ENCODE results near the gene PARVA.
A peak's percentile ranks its signal among the peaks of the same experiment; 100 is the strongest.

The PARVA gene

GRCh38 chr11:12556788-12557384 is 179.5 kb downstream of the PARVA start (continued):
- TF ChIP-seq PATZ1 (CRISPR knock-in tag; IDR thresholded peaks at IDR 0.05; ENCODE audit: borderline replicate concordance) (no peak), OSR1 (CRISPR knock-in tag; IDR thresholded peaks at IDR 0.05) (no peak), TCF4 (CRISPR knock-in tag; IDR thresholded peaks at IDR 0.05; ENCODE audit: borderline replicate concordance) (no peak), PPARA (CRISPR knock-in tag; IDR thresholded peaks at IDR 0.05; ENCODE audit: borderline replicate concordance) (no peak)

GRCh38 chr11:12559011-12559410 is 181.6 kb downstream of the PARVA start:
- no peak for ATAC-seq
- TF ChIP-seq ZNF565 (CRISPR knock-in tag; conservative IDR thresholded peaks at IDR 0.05; ENCODE audit: low read depth) (no peak), CREB5 (CRISPR knock-in tag; IDR thresholded peaks at IDR 0.05; ENCODE audit: low read depth) (no peak)

GRCh38 chr11:12560362-12560761 is 183.0 kb downstream of the PARVA start:
- ATAC-seq: no peak

GRCh38 chr11:12560861-12561260 is 183.5 kb downstream of the PARVA start:
- no peak for TF ChIP-seq CREB5 (CRISPR knock-in tag; IDR thresholded peaks at IDR 0.05; ENCODE audit: low read depth)
- no peak for TF ChIP-seq GLIS3 (CRISPR knock-in tag; IDR thresholded peaks at IDR 0.05)
- TF ChIP-seq TCF4 (CRISPR knock-in tag; IDR thresholded peaks at IDR 0.05; ENCODE audit: borderline replicate concordance): no peak
- no peak for TF ChIP-seq RARB (CRISPR knock-in tag; IDR thresholded peaks at IDR 0.05)
- no peak for TF ChIP-seq ZNF70 (CRISPR knock-in tag; IDR thresholded peaks at IDR 0.05)
- no peak for TF ChIP-seq TSHZ2 (CRISPR knock-in tag; IDR thresholded peaks at IDR 0.05)
- TF ChIP-seq ISL1 (CRISPR knock-in tag; IDR thresholded peaks at IDR 0.05): no peak
- TF ChIP-seq ESRRG (CRISPR knock-in tag; IDR thresholded peaks at IDR 0.05): no peak
- TF ChIP-seq ZC3H10 (CRISPR knock-in tag; IDR thresholded peaks at IDR 0.05): no peak
- TF ChIP-seq TOX (CRISPR knock-in tag; IDR thresholded peaks at IDR 0.05; ENCODE audit: borderline replicate concordance): no peak
- no peak for TF ChIP-seq ZNF8 (CRISPR knock-in tag; IDR thresholded peaks at IDR 0.05)
- ATAC-seq: no peak

More at GRCh38 chr11:12560362-12560761, 183.0 kb downstream of the PARVA start:
- TF ChIP-seq CSRNP3 (CRISPR knock-in tag; IDR thresholded peaks at IDR 0.05) (no peak), BACH2 (CRISPR knock-in tag; IDR thresholded peaks at IDR 0.05; ENCODE audit: borderline replicate concordance) (no peak), ARNTL (CRISPR knock-in tag; IDR thresholded peaks at IDR 0.05; ENCODE audit: borderline replicate concordance, low read depth) (no peak)

GRCh38 chr11:12564012-12564411 is 186.6 kb downstream of the PARVA start:
- TF ChIP-seq PATZ1 (CRISPR knock-in tag; IDR thresholded peaks at IDR 0.05; ENCODE audit: borderline replicate concordance) (no peak), BACH2 (CRISPR knock-in tag; IDR thresholded peaks at IDR 0.05; ENCODE audit: borderline replicate concordance) (no peak), ISL1 (CRISPR knock-in tag; IDR thresholded peaks at IDR 0.05) (peak; percentile 57)
- ATAC-seq: no peak
